Hepatocyte (in vitro differentiated cells): ENCODE data around the gene STXBP6. TPM values are rescaled to one million over a fixed set of nuclear protein-coding genes. Genes with fewer than 3 reads are reported as not detected.

Experiments used
- DNase-seq: peaks from one replicate; pipeline ENCODE4 v3.0.0-alpha.2; 2016; ENCODE audit warnings: low spot score
- H2AFZ ChIP-seq: fragments of 200-600 bp; sonication (generic); 2 replicates; pipeline ENCODE4 v1.6.0; 2016; ENCODE audit warnings: antibody characterized with exemption, mild to moderate bottlenecking
- H3K27ac ChIP-seq: fragments of 200-600 bp; sonication (generic); 2 replicates; pipeline ENCODE4 v1.5.1; 2016; ENCODE audit warnings: mild to moderate bottlenecking
- H3K27me3 ChIP-seq: fragments of 200-600 bp; sonication (generic); 2 replicates; pipeline ENCODE4 v1.6.1; 2016
- H3K36me3 ChIP-seq: fragments of 200-600 bp; sonication (generic); replicated peaks from 2 replicates; pipeline ENCODE4 v1.5.1; 2016; ENCODE audit warnings: low read depth; ENCODE audit not compliant: insufficient read depth
- H3K4me1 ChIP-seq: fragments of 200-600 bp; sonication (generic); 2 replicates; pipeline ENCODE4 v1.5.1; 2016; ENCODE audit warnings: mild to moderate bottlenecking, moderate library complexity; ENCODE audit not compliant: insufficient read depth
- H3K4me2 ChIP-seq: fragments of 200-600 bp; sonication (generic); 2 replicates; pipeline ENCODE4 v1.6.0; 2016
- H3K4me3 ChIP-seq: fragments of 200-600 bp; sonication (generic); 2 replicates; pipeline ENCODE4 v1.5.1; 2016; ENCODE audit warnings: mild to moderate bottlenecking
- H3K79me2 ChIP-seq: fragments of 200-600 bp; sonication (generic); 2 replicates; pipeline ENCODE4 v1.6.0; 2017; ENCODE audit warnings: mild to moderate bottlenecking
- H3K9me2 ChIP-seq: fragments of 200-600 bp; sonication (generic); replicated peaks from 2 replicates; pipeline ENCODE4 v1.6.0; 2017; ENCODE audit warnings: mild to moderate bottlenecking; ENCODE audit not compliant: insufficient read depth
- H3K9me3 ChIP-seq: fragments of 200-600 bp; sonication (generic); 2 replicates; pipeline ENCODE4 v1.5.1; 2016; ENCODE audit warnings: low read depth, mild to moderate bottlenecking
- H4K20me1 ChIP-seq: fragments of 200-600 bp; sonication (generic); 2 replicates; pipeline ENCODE4 v1.6.0; 2016; ENCODE audit warnings: mild to moderate bottlenecking; ENCODE audit not compliant: insufficient read depth, poor library complexity, severe bottlenecking
- CTCF ChIP-seq: fragments of 200-600 bp; sonication (generic); IDR thresholded peaks from 2 replicates; pipeline ENCODE4 v1.5.1; 2016; ENCODE audit warnings: antibody characterized with exemption, mild to moderate bottlenecking; ENCODE audit not compliant: poor library complexity
- EZH2 ChIP-seq: fragments of 200-600 bp; sonication (generic); IDR thresholded peaks from 2 replicates; pipeline ENCODE4 v1.6.1; 2016; ENCODE audit warnings: antibody characterized with exemption, mild to moderate bottlenecking, borderline replicate concordance
- EZH2phosphoT487 ChIP-seq: fragments of 200-600 bp; sonication (generic); IDR thresholded peaks from one replicate; pipeline ENCODE4 v1.6.1; 2018; ENCODE audit warnings: antibody characterized with exemption, mild to moderate bottlenecking, low read depth, moderate library complexity; ENCODE audit not compliant: unreplicated experiment, severe bottlenecking
- WGBS: methylation state at CpG from one replicate; pipeline ENCODE4 v1.1.6; 2016; ENCODE audit warnings: low lambda C conversion rate; ENCODE audit errors: missing lambda C conversion rate; 5-methylcytosine and 5-hydroxymethylcytosine counted together
- polyA plus RNA-seq: library from polyadenylated mRNA; unstranded; fragments of >200 nt; fragmentation: Nextera tagmentation; extraction: Ambion mirVana; gene quantifications from 2 replicates; pipeline ENCODE4 v1.2.1, GENCODE V29; 2016
- total RNA-seq: library from RNA; depleted of rRNA; stranded (reverse); fragments of >200 nt; gene quantifications from 2 replicates; pipeline ENCODE4 v1.2.3, GENCODE V29; 2014

The STXBP6 gene
- total and polyA plus RNA-seq, 2 experiments from 2014 or later = 34.1 to 44.9 TPM

DNA sequence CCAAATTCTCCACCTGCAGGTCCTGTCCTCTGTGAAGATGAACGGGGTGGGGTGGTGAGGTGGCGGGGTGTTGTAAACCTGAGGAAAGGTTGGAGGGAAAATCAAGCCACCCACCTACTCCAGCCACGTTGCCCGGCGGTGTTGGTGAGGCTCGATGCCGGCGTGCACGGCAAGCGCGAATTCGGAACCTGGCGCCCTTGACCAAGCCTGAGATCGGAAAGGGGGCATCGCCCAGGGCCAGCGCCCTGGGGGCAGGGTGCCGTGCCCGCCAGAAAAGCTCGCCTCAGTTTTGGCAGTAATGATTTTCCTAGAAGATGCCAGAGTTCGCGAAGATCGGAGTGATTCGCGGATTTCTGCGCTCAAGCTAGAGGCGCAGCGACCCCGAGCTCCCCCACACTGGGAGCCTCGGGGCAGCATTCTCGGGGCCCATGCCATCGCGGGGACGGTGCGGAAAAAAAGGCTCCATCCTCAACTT is 817 bp downstream of the STXBP6 start:
- H3K27me3 ChIP-seq = no peaks in the 10 kb centered on the region
- H2AFZ ChIP-seq = peak overlapping the region; percentile 89
- 10% methylated on average over 28 of the region's 34 CpGs for WGBS
- no peaks in the 10 kb centered on the region for H3K9me2 ChIP-seq
- peaks cover 15% of the 10 kb centered on the region for H3K4me1 ChIP-seq
- peaks cover 46% of the 10 kb centered on the region for H3K79me2 ChIP-seq
- peak overlapping the region; percentile 95 for H3K4me3 ChIP-seq
- no peaks in the 10 kb centered on the region for H4K20me1 ChIP-seq
- H3K9me3 ChIP-seq = no peaks in the 10 kb centered on the region
- H3K27ac ChIP-seq = peak overlapping the region; percentile 83
- H3K36me3 ChIP-seq = no peaks in the 10 kb centered on the region
- no peak for TF ChIP-seq EZH2phosphoT487
- TF ChIP-seq CTCF = no peak
- TF ChIP-seq EZH2 = no peak
- H3K4me2 ChIP-seq = peak overlapping the region; percentile 99
- peak; percentile 8 for DNase-seq

- Histone ChIP-seq H3K9me2 (no peaks in the 10 kb centered on the region), H3K27me3 (no peaks in the 10 kb centered on the region), H3K4me3 (peak overlapping the region; percentile 95), H3K4me2 (peak overlapping the region; percentile 99), H3K36me3 (no peaks in the 10 kb centered on the region), H2AFZ (no peak overlapping the region), H3K9me3 (no peaks in the 10 kb centered on the region), H3K27ac (peak overlapping the region; percentile 83), H3K79me2 (peaks cover 52% of the 10 kb centered on the region), H3K4me1 (peaks cover 15% of the 10 kb centered on the region), H4K20me1 (no peaks in the 10 kb centered on the region)
- DNase-seq = peak; percentile 33
- WGBS = 60% methylated on average over 17 of the region's 17 CpGs
- TF ChIP-seq EZH2phosphoT487 (no peak), CTCF (no peak), EZH2 (no peak)
These were observed 1.6 kb downstream of the STXBP6 start for GRCh38 chr14:25048170-25049016.

DNA sequence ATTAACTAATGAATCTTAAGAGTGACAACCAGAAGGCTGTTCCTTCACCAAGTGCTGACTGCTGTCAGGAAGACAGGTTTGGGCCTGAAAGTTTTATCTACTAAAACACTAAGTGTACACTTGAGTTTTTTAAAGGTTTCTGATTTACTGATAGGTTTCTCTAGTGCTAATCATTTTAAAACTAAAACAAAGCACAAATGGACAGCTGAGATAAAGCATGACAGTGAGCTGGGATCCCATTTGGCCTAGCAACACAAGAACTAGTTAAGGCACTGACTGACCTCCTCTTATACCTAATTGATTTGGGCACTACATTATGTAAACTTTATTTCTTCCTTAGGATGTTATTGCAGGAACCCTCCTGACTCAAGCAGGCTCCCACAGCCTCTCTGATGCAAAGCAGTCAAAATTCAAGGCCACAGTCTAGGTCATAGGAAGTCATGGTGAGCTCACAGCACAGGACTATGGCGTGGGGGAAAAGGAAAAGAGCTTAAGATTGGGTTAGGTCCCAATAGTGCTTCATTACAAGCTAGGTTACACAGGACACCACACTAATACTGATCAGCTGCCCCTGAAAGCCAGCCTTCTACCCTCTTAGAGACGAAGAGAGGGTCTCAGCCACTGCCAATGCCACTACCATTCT is 3.5 kb downstream of the STXBP6 start:
- H3K4me1 ChIP-seq = peaks cover 18% of the 10 kb centered on the region
- H3K4me2 ChIP-seq = peak overlapping the region; percentile 99
- H3K27ac ChIP-seq = peak overlapping the region; percentile 29
- TF ChIP-seq CTCF (no peak), EZH2 (no peak), EZH2phosphoT487 (no peak)
- H3K9me3 ChIP-seq = no peaks in the 10 kb centered on the region
- H3K27me3 ChIP-seq = no peaks in the 10 kb centered on the region
- H4K20me1 ChIP-seq = no peaks in the 10 kb centered on the region
- H3K9me2 ChIP-seq = no peaks in the 10 kb centered on the region
- no peak overlapping the region for H3K4me3 ChIP-seq
- H3K36me3 ChIP-seq = no peaks in the 10 kb centered on the region
- DNase-seq = no peak
- no peak overlapping the region for H2AFZ ChIP-seq
- WGBS = 92% methylated on average over 2 of the region's 2 CpGs
- peaks cover 59% of the 10 kb centered on the region for H3K79me2 ChIP-seq
